H1 (cell line): ENCODE results near the gene DOCK11. TPM values are rescaled to one million over a fixed set of nuclear protein-coding genes. Genes with fewer than 3 reads are reported as not detected.

Source experiments
- CTCF ChIA-PET: fragments of 300-600 bp; sonication (Branson Sonifier 250); formaldehyde crosslinking; loops from one replicate; lab custom pipeline; 2021; ENCODE audit not compliant: partially characterized antibody; lab: Charles Lee
- POLR2A ChIA-PET: fragments of 300-600 bp; sonication (Branson Sonifier 250); formaldehyde crosslinking; loops from one replicate; lab custom pipeline; 2021; ENCODE audit warnings: inconsistent platforms; ENCODE audit not compliant: partially characterized antibody; lab: Charles Lee
- DNase-seq, 2 experiments: peaks; one replicate each; pipeline versions ENCODE4 v3.0.0 to v3.0.0-alpha.2; 2010 to 2022; ENCODE audit warnings: low spot score in 2 of 2, low read depth in 1 of 2, mixed read lengths in 1 of 2
- FAIRE-seq: peaks from 2 replicates; lab custom pipeline; 2011; peaks lifted over from hg19 to GRCh38; lab: Jason Lieb, UNC
- H2AFZ ChIP-seq: 2 replicates; pipeline ENCODE4 v1.8.1; 2012; ENCODE audit warnings: low read length, inconsistent platforms
- H2AK5ac ChIP-seq: 2 replicates; pipeline ENCODE4 v1.6.1; 2013; ENCODE audit warnings: low read depth, low read length
- H2BK120ac ChIP-seq: replicated peaks from 2 replicates; pipeline ENCODE3; 2013; ENCODE audit warnings: low read depth, low read length, inconsistent platforms
- H2BK12ac ChIP-seq: 2 replicates; pipeline ENCODE4 v1.6.1; 2013; ENCODE audit warnings: low read depth, low read length
- H2BK15ac ChIP-seq: 2 replicates; pipeline ENCODE4 v1.6.1; 2013; ENCODE audit warnings: low read length
- H2BK20ac ChIP-seq: 2 replicates; pipeline ENCODE4 v1.6.1; 2013; ENCODE audit warnings: low read length
- H2BK5ac ChIP-seq: 2 replicates; pipeline ENCODE4 v1.6.1; 2013; ENCODE audit warnings: low read depth, low read length
- H3K14ac ChIP-seq: 2 replicates; pipeline ENCODE4 v1.6.1; 2013; ENCODE audit warnings: inconsistent platforms; ENCODE audit not compliant: insufficient read length
- H3K18ac ChIP-seq: 2 replicates; pipeline ENCODE4 v1.6.1; 2013; ENCODE audit warnings: low read length; ENCODE audit errors: extremely low read depth
- H3K23ac ChIP-seq: 2 replicates; pipeline ENCODE4 v1.6.1; 2013; ENCODE audit warnings: inconsistent platforms; ENCODE audit not compliant: insufficient read length
- H3K23me2 ChIP-seq: 2 replicates; pipeline ENCODE4 v1.6.1; 2013; ENCODE audit warnings: low read depth, low read length
- H3K27ac ChIP-seq: 2 replicates; pipeline ENCODE4 v1.6.1; 2011; ENCODE audit warnings: low read depth, low read length, inconsistent platforms
- H3K27me3 ChIP-seq, 4 experiments: replicated peaks in 1 of 4; 1 replicate in 1 of 4; 2 replicates in 3 of 4; pipeline versions ENCODE4 v1.6.1 to v1.8.1; 2011 to 2013; ENCODE audit warnings: low read length in 3 of 4, mild to moderate bottlenecking in 3 of 4, inconsistent platforms in 2 of 4, mixed read lengths in 2 of 4, moderate library complexity in 1 of 4; ENCODE audit not compliant: control insufficient read depth in 3 of 4, insufficient read depth in 3 of 4; ENCODE audit errors: extremely low read depth in 1 of 4
- H3K36me3 ChIP-seq, 4 experiments: 2 replicates each; pipeline versions ENCODE4 v1.6.1 to v1.8.1; 2011 to 2013; ENCODE audit warnings: mild to moderate bottlenecking in 4 of 4, low read length in 3 of 4, moderate library complexity in 2 of 4, control low read depth in 1 of 4, inconsistent platforms in 1 of 4; ENCODE audit not compliant: insufficient read depth in 4 of 4, control insufficient read depth in 2 of 4
- H3K4ac ChIP-seq: replicated peaks from 2 replicates; pipeline ENCODE3; 2013; ENCODE audit warnings: low read length, low read depth, mixed read lengths, inconsistent platforms; ENCODE audit not compliant: insufficient read length
- H3K4me1 ChIP-seq, 4 experiments: replicated peaks in 1 of 4; 1 replicate in 1 of 4; 2 replicates in 3 of 4; pipeline versions ENCODE4 v1.6.1 to v1.8.1; 2011 to 2013; ENCODE audit warnings: low read length in 3 of 4, inconsistent platforms in 2 of 4, mixed read lengths in 1 of 4; ENCODE audit not compliant: insufficient read depth in 4 of 4, control insufficient read depth in 3 of 4
- H3K4me2 ChIP-seq, 2 experiments: 2 replicates each; pipeline versions ENCODE4 v1.6.1 to v1.8.1; 2011 to 2013; ENCODE audit warnings: low read depth in 2 of 2, low read length in 2 of 2, control low read depth in 1 of 2, inconsistent platforms in 1 of 2, mild to moderate bottlenecking in 1 of 2; ENCODE audit not compliant: insufficient read depth in 1 of 2
- H3K4me3 ChIP-seq, 4 experiments: fragments of 200-600, 300-600 bp in 1 of 4; sonication (generic), shearing (Covaris generic), sonication (Bioruptor Twin) in 1 of 4; 2 replicates each; pipeline versions ENCODE4 v1.5.1 to v1.8.1; 2011 to 2016; ENCODE audit warnings: low read length in 4 of 4, low read depth in 3 of 4, control low read depth in 2 of 4, inconsistent platforms in 2 of 4, mild to moderate bottlenecking in 2 of 4, mixed read lengths in 1 of 4, moderate library complexity in 1 of 4; ENCODE audit not compliant: insufficient read depth in 2 of 4; ENCODE audit errors: extremely low read depth in 1 of 4
- H3K56ac ChIP-seq: replicated peaks from 2 replicates; pipeline ENCODE3; 2013; ENCODE audit warnings: low read depth, mild to moderate bottlenecking, mixed read lengths, low read length, inconsistent platforms; ENCODE audit not compliant: insufficient read length
- H3K79me1 ChIP-seq: 2 replicates; pipeline ENCODE4 v1.6.1; 2013; ENCODE audit warnings: low read depth, low read length, control low read depth
- H3K79me2 ChIP-seq, 2 experiments: 2 replicates each; pipeline versions ENCODE4 v1.6.1 to v1.8.1; 2012 to 2013; ENCODE audit warnings: low read length in 2 of 2, mild to moderate bottlenecking in 2 of 2, inconsistent platforms in 1 of 2; ENCODE audit not compliant: insufficient read depth in 2 of 2, control insufficient read depth in 1 of 2
- H3K9ac ChIP-seq, 4 experiments: replicated peaks in 1 of 4; 1 replicate in 1 of 4; 2 replicates in 3 of 4; pipeline versions ENCODE4 v1.6.1 to v1.8.1; 2011 to 2013; ENCODE audit warnings: low read depth in 3 of 4, low read length in 3 of 4, control low read depth in 2 of 4, mild to moderate bottlenecking in 2 of 4, moderate library complexity in 2 of 4, inconsistent platforms in 1 of 4; ENCODE audit errors: extremely low read depth in 1 of 4
- H3K9me3 ChIP-seq, 2 experiments: 2 replicates each; pipeline versions ENCODE4 v1.6.1 to v1.8.1; 2012 to 2013; ENCODE audit warnings: mild to moderate bottlenecking in 2 of 2, moderate library complexity in 2 of 2, control low read depth in 1 of 2, inconsistent platforms in 1 of 2, low read depth in 1 of 2, low read length in 1 of 2, mixed read lengths in 1 of 2; ENCODE audit not compliant: insufficient read depth in 2 of 2
- H4K20me1 ChIP-seq, 2 experiments: replicated peaks in 1 of 2; 2 replicates each; pipeline versions ENCODE3 to v1.8.1; 2011 to 2013; ENCODE audit warnings: inconsistent platforms in 2 of 2, low read length in 2 of 2, mild to moderate bottlenecking in 1 of 2; ENCODE audit not compliant: insufficient read depth in 2 of 2, control insufficient read depth in 1 of 2
- H4K5ac ChIP-seq: 2 replicates; pipeline ENCODE4 v1.6.1; 2013; ENCODE audit warnings: low read length, low read depth, mixed read lengths, inconsistent platforms; ENCODE audit not compliant: insufficient read length
- H4K8ac ChIP-seq: 2 replicates; pipeline ENCODE4 v1.8.0; 2013; ENCODE audit warnings: mild to moderate bottlenecking, moderate library complexity, low read length, inconsistent platforms; ENCODE audit not compliant: insufficient read depth; ENCODE audit errors: extremely low read depth
- H4K91ac ChIP-seq: replicated peaks from 2 replicates; pipeline ENCODE3; 2013; ENCODE audit warnings: low read length, mixed read lengths, inconsistent platforms; ENCODE audit not compliant: insufficient read length
- ASH2L ChIP-seq: fragments of 200-600, 300-600 bp; sonication (generic); IDR thresholded peaks from one replicate; pipeline ENCODE4 v1.7.1; 2017; ENCODE audit warnings: low read length
- MAX ChIP-seq: IDR thresholded peaks from 2 replicates; pipeline ENCODE4 v1.6.1; 2012; ENCODE audit warnings: inconsistent platforms
- PHF8 ChIP-seq: fragments of 200-600 bp; sonication (generic); conservative IDR thresholded peaks from 2 replicates; pipeline ENCODE4 v1.7.1; 2012; ENCODE audit warnings: low read depth, mild to moderate bottlenecking, inconsistent platforms, low read length, moderate library complexity
- SP4 ChIP-seq: IDR thresholded peaks from 2 replicates; pipeline ENCODE4 v1.6.1; 2012; ENCODE audit warnings: low read length, inconsistent platforms
- SRF ChIP-seq: IDR thresholded peaks from 2 replicates; pipeline ENCODE4 v1.6.1; 2011; ENCODE audit warnings: mild to moderate bottlenecking, low read depth, low read length, moderate library complexity
- TAF7 ChIP-seq: optimal IDR thresholded peaks from 2 replicates; pipeline ENCODE3; 2011; ENCODE audit warnings: low read depth, mild to moderate bottlenecking, inconsistent platforms, low read length, moderate library complexity, borderline replicate concordance
- TCF12 ChIP-seq: IDR thresholded peaks from 2 replicates; pipeline ENCODE4 v1.6.1; 2011; ENCODE audit warnings: low read depth, mild to moderate bottlenecking, low read length
- TEAD4 ChIP-seq: IDR thresholded peaks from 2 replicates; pipeline ENCODE4 v1.6.1; 2012; ENCODE audit warnings: low read depth, low read length, inconsistent platforms, mixed read lengths
- WGBS, 2 experiments: shearing (Covaris generic) in 1 of 2; methylation state at CpG; one replicate each; pipeline versions ENCODE4 v1.1.6 to v1.1.7; 2013 to 2015; ENCODE audit warnings: low lambda C conversion rate in 2 of 2, mixed read lengths in 2 of 2, inconsistent platforms in 1 of 2, low coverage in 1 of 2, missing lambda C conversion rate in 1 of 2; ENCODE audit not compliant: insufficient replicate concordance in 2 of 2, insufficient coverage in 1 of 2, insufficient read length in 1 of 2; ENCODE audit errors: extremely low coverage in 1 of 2, missing lambda C conversion rate in 1 of 2; 5-methylcytosine and 5-hydroxymethylcytosine counted together
- polyA plus RNA-seq, 7 experiments: library from polyadenylated mRNA; depleted of rRNA in 3 of 7; stranded (reverse) in 5 of 7; unstranded in 2 of 7; fragments of >200 nt in 5 of 7; fragments of 200-250 nt in 2 of 7; gene quantifications; 1 replicate in 5 of 7; 2 replicates in 1 of 7; 4 replicates in 1 of 7; pipeline versions ENCODE4 v1.2.1 to v1.2.3, GENCODE V29; 2011 to 2013; ENCODE audit warnings: missing spikeins in 2 of 7, mixed read lengths in 2 of 7
- total RNA-seq: library from RNA; stranded (reverse); fragmentation: NEBNext Ultra II Directional; extraction: Animal tissue kit (Norgen Biotek cat#: 25700); gene quantifications from 2 replicates; pipeline ENCODE4 v1.2.1, GENCODE V29; 2021

Gene DOCK11
- total and polyA plus RNA-seq, 2 of the 8 experiments (the other 6 are each of a cell fraction or from before 2014, with no cell fraction given) = 4.9 to 12.0 TPM

GRCh38 chrX:118660085-118660484, 164.5 kb downstream of the DOCK11 start:
- no peak overlapping the region for H2AK5ac ChIP-seq
- H2AFZ ChIP-seq = no peak overlapping the region
- H2BK15ac ChIP-seq = no peak overlapping the region
- H4K91ac ChIP-seq = no peak overlapping the region
- H3K4me3 ChIP-seq = no peak overlapping the region
- no peak overlapping the region for H2BK20ac ChIP-seq
- no peaks in the 10 kb centered on the region for H3K36me3 ChIP-seq
- H3K4me2 ChIP-seq = no peak overlapping the region
- no peaks in the 10 kb centered on the region for H3K27me3 ChIP-seq
- DNase-seq (no peak), FAIRE-seq (no peak)
- no peak overlapping the region for H2BK120ac ChIP-seq
- CTCF ChIA-PET = no interaction called here
- no peak overlapping the region for H3K18ac ChIP-seq
- no peak overlapping the region for H3K9ac ChIP-seq
- H3K23me2 ChIP-seq = no peaks in the 10 kb centered on the region
- no peak overlapping the region for H2BK12ac ChIP-seq
- no peak overlapping the region for H4K5ac ChIP-seq
- no peaks in the 10 kb centered on the region for H4K20me1 ChIP-seq
- H2BK5ac ChIP-seq = no peak overlapping the region
- H3K79me1 ChIP-seq = no peaks in the 10 kb centered on the region
- TF ChIP-seq PHF8 (no peak), TCF12 (no peak), TEAD4 (no peak), TAF7 (no peak), MAX (no peak), SRF (no peak), ASH2L (no peak), SP4 (no peak)
- WGBS, 2 experiments = 89% methylated on average over 2 of the region's 2 CpGs; no CpG with 5 or more reads in 1 of the 2 experiments
- H3K14ac ChIP-seq = no peak overlapping the region
- no peak overlapping the region for H3K23ac ChIP-seq
- no peak overlapping the region for H3K56ac ChIP-seq
- no peaks in the 10 kb centered on the region for H3K79me2 ChIP-seq
- H3K9me3 ChIP-seq = no peaks in the 10 kb centered on the region
- no peak overlapping the region for H3K27ac ChIP-seq
- H3K4me1 ChIP-seq = no peaks in the 10 kb centered on the region
- POLR2A ChIA-PET = no interaction called here
- H3K4ac ChIP-seq = no peak overlapping the region
- no peak overlapping the region for H4K8ac ChIP-seq
